ENCODE results near the gene SORCS2. TPM values are rescaled to one million over a fixed set of nuclear protein-coding genes. Genes with fewer than 3 reads are reported as not detected.

The SORCS2 gene
- total RNA-seq, 2 donors from 2014 or later, result not detected

DNA sequence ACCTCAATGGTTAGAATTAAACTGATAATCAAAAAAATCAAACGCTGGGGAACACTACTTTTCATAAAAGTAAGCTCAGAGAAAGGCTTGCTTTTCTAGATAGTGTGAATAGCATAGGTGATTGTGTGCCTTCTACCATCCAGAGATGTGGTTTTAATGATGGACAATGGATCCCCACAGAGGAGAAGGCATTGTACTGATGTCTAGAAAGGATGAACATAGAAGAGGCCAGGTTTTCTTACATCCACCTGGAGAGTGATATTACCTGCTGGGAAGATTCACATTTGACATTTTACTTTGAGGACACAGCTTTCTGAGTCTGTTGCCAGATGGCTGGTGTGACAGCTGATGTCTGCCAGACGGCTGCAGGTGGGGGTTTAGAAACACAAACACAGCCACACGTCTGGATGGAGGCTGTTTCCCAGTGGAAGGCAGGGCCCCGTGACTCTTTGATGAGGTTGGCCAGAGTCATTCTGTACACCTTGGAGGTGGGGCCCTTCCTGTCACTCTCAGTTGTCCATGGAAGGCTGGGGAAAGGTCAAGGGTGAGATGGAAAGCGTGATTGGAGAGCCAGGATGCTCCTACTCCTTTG lies 128.0 kb downstream of the SORCS2 start:
- H3K27ac Mint-ChIP-seq, result no peak overlapping the region
- no peaks in the 10 kb centered on the region for H3K4me1 Mint-ChIP-seq
- H3K36me3 Mint-ChIP-seq (ENCODE audit: low read depth), result peaks cover 4% of the 10 kb centered on the region
- no peaks in the 10 kb centered on the region for H3K9me3 ChIP-seq (ENCODE audit: control insufficient read depth, low read length, poor library complexity, severe bottlenecking)
- H3K4me3 Mint-ChIP-seq, result no peak overlapping the region
- ATAC-seq (no peak), DNase-seq (no peak)
- H3K27me3 Mint-ChIP-seq, result peaks cover 16% of the 10 kb centered on the region

DNA sequence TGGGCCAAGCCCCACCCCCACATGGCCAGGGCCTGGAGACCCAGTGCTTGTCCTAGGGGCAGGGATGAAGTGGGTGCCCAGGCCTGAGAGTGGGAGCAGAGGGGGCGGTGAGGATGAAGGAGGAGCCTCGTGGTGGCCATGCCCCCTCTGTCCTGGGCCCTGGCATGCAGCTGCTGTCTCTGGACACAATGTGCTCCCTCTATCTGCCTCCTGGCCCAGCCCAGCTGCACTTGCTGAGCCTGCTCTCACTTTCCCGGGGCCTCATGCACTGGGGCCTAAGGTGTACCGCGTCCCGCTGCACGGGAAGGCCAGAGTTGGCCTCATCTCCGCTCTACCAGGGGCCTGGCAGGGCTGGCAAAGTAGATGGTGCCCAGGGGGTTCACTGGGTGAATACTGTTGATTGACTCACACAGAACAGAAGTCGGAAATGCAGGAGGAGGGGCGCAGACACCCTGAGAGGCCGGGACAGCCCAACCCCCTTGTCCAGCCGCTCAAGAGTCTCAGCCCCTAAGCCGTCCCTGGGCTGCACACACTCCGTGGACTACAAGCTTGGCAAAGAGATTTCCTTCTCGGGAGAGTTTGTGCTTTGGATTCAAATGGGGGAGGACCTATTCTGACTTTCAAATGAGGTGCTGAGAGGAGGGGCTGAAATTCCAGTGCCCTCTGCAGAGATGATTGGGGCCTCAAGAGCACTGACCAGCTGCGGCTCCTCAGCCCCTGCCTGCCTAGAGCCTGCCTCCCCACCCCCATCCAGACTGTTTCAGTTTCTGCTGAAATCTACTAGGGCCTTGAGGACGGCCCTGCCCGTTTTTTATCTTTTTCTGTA lies 130.0 kb downstream of the SORCS2 start:
- Mint-ChIP-seq H3K36me3 (ENCODE audit: low read depth) (no peaks in the 10 kb centered on the region), H3K4me1 (peaks cover 2% of the 10 kb centered on the region), H3K27me3 (peaks cover 30% of the 10 kb centered on the region), H3K4me3 (no peak overlapping the region), H3K27ac (no peak overlapping the region)
- DNase-seq (no peak), ATAC-seq (no peak)
- no peaks in the 10 kb centered on the region for H3K9me3 ChIP-seq (ENCODE audit: control insufficient read depth, low read length, poor library complexity, severe bottlenecking)

DNA sequence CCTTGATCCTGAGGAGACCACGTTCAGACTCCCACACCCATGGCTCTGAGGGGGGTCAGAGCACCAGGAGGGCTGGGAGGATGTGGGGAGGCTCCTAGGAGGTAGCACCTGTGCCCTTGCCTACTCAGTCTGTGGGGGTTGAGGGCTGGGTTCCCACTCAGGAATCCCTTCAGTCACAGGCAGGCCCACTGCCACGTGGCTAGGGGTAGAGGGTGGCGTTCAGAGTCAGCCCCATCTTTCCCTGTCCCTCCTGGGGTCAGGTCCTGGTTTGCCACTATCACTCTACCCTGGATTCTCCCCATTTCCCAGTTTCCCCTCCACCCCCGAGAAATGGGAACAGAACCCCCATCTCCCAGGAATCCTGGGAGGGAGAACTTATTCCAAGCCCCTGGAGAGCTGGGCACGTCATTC lies 131.1 kb downstream of the SORCS2 start:
- peaks cover 2% of the 10 kb centered on the region for H3K4me1 Mint-ChIP-seq
- peaks cover 32% of the 10 kb centered on the region for H3K27me3 Mint-ChIP-seq
- H3K4me3 Mint-ChIP-seq, result no peak overlapping the region
- no peak for ATAC-seq
- no peaks in the 10 kb centered on the region for H3K36me3 Mint-ChIP-seq (ENCODE audit: low read depth)
- no peak overlapping the region for H3K27ac Mint-ChIP-seq
- DNase-seq, result no peak
- H3K9me3 ChIP-seq (ENCODE audit: control insufficient read depth, low read length, poor library complexity, severe bottlenecking), result no peaks in the 10 kb centered on the region

DNA sequence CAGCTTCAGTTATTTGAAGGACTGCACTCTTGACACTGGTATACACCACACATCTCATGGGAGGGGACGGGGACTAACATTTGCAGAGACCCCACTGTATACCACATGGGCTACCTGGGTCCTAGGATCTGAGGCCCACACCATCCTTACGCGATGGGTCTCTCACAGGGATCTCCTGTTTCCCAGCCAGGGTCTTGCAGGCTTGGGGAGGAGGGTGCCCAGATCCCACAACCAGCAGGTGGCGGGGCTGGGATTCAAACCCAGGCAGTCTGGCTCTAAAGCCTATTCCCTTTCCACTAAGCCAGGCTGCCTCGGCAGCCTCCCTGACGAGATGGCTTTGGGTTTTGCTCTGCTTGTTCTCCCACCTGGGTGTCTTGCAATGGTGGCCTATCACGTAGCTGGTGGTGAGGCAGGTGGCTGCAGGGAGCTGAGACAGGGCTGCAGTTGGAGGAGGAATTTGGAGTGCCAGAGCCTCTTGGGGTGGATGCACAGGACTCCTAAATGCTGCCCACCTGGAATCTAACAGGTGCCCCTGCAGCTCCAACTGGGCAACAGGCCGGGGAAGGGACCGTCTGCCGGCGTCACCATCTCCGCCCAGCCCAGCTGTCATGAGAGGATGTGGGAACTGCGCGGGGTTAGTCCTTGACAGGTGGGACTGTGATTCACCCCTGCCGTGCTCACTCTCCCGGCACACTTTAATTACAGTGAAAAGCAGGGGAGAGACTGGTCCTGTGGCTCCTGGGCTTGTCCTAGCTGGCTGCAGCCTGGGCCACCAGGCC lies 131.7 kb downstream of the SORCS2 start:
- H3K9me3 ChIP-seq (ENCODE audit: control insufficient read depth, low read length, poor library complexity, severe bottlenecking), result no peaks in the 10 kb centered on the region
- ATAC-seq (no peak), DNase-seq (no peak)
- Mint-ChIP-seq H3K27ac (no peak overlapping the region), H3K4me1 (peaks cover 2% of the 10 kb centered on the region), H3K4me3 (no peak overlapping the region), H3K27me3 (peaks cover 36% of the 10 kb centered on the region), H3K36me3 (ENCODE audit: low read depth) (no peaks in the 10 kb centered on the region)

- ATAC-seq (no peak), DNase-seq (no peak)
- Mint-ChIP-seq H3K4me3 (no peak overlapping the region), H3K36me3 (ENCODE audit: low read depth) (no peaks in the 10 kb centered on the region), H3K27me3 (peaks cover 36% of the 10 kb centered on the region), H3K27ac (no peak overlapping the region), H3K4me1 (peaks cover 2% of the 10 kb centered on the region)
- no peaks in the 10 kb centered on the region for H3K9me3 ChIP-seq (ENCODE audit: control insufficient read depth, low read length, poor library complexity, severe bottlenecking)
Observed at GRCh38 chr4:7324651-7325121, 132.3 kb downstream of the SORCS2 start.

DNA sequence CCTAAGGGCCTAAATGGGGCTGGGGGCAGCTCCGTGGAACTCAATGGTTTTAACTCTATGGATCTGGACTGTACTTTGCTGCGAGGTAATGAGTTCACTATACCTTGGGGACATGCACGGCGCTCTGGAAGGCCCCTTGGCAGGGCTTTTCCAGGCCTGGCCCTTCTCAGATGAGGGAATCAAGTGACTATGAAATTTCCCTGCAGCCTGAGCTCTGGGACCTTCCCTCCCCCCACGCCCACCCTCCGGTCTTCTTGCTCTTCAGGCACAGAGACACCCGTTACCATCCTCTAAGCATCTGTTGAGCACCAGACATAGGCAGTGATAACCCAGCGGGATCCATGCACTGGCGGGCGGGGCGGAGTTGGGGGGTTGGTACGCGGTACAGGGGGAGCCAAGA lies 133.2 kb downstream of the SORCS2 start:
- Mint-ChIP-seq H3K4me3 (no peak overlapping the region), H3K27me3 (peaks cover 36% of the 10 kb centered on the region), H3K36me3 (ENCODE audit: low read depth) (no peaks in the 10 kb centered on the region), H3K4me1 (peaks cover 2% of the 10 kb centered on the region), H3K27ac (no peak overlapping the region)
- H3K9me3 ChIP-seq (ENCODE audit: control insufficient read depth, low read length, poor library complexity, severe bottlenecking), result no peaks in the 10 kb centered on the region
- DNase-seq (no peak), ATAC-seq (no peak)

DNA sequence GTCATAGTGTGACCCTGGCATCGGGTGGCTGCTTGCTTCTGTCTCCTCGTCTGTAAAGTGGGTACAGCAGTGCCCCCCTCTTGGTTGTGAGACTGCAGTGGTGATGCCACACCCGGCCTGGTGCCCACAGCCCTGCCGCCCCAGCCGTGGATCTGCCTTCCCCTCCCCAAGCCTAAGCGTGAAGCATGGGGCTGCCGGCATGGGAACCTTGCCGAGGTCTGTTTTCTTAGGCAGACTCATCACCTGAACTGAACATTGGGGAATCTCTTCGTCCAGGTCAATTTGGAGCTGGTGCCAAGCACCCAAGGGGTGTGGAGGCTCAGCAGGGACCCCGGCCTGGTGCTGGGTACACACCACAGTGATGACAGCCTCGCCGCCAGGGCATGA lies 134.0 kb downstream of the SORCS2 start:
- H3K27me3 Mint-ChIP-seq, result peaks cover 40% of the 10 kb centered on the region
- DNase-seq (no peak), ATAC-seq (no peak)
- peaks cover 4% of the 10 kb centered on the region for H3K4me1 Mint-ChIP-seq
- no peak overlapping the region for H3K27ac Mint-ChIP-seq
- no peak overlapping the region for H3K4me3 Mint-ChIP-seq
- H3K9me3 ChIP-seq (ENCODE audit: control insufficient read depth, low read length, poor library complexity, severe bottlenecking), result no peaks in the 10 kb centered on the region
- H3K36me3 Mint-ChIP-seq (ENCODE audit: low read depth), result no peaks in the 10 kb centered on the region

DNA sequence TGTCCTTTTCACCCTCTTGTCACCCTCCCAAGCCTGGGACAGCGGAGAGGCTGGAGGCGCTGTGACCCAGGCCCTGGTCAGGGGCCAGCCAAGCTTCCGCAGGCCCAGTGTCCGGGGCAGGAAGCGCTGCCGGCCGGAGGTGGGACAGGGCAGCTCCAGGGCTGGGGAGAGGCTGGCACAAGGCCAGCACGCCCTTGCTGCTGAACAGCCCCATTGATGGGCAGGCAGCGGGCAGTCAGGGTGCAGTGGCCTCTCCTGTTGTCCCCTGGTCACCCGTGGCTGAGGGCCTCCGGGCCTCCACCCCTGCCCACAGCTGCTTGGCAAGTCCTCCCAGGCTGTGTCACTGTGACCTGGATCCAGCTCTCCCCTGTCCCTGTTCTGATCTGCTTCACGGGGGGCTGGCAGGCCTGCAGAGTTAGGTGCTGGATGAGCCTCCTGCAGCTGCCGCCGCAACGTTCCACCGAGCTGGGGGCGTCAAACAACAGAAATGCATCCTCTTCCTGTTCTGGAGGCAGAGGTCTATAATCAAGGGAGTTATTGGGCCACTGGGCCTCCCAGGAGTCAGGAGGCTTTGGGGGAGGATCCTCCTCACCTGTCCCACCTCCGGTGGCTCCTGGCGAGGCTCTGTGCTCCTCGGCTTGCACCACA lies 134.5 kb downstream of the SORCS2 start:
- Mint-ChIP-seq H3K27me3 (peaks cover 45% of the 10 kb centered on the region), H3K4me1 (peaks cover 4% of the 10 kb centered on the region), H3K27ac (no peak overlapping the region), H3K4me3 (no peak overlapping the region), H3K36me3 (ENCODE audit: low read depth) (no peaks in the 10 kb centered on the region)
- DNase-seq, result no peak
- no peak for ATAC-seq
- no peaks in the 10 kb centered on the region for H3K9me3 ChIP-seq (ENCODE audit: control insufficient read depth, low read length, poor library complexity, severe bottlenecking)

- no peak for ATAC-seq
- H3K4me3 Mint-ChIP-seq, result no peak overlapping the region
- H3K27me3 Mint-ChIP-seq, result peaks cover 46% of the 10 kb centered on the region
- peaks cover 4% of the 10 kb centered on the region for H3K4me1 Mint-ChIP-seq
- no peaks in the 10 kb centered on the region for H3K36me3 Mint-ChIP-seq (ENCODE audit: low read depth)
- DNase-seq, result no peak
- H3K27ac Mint-ChIP-seq, result no peak overlapping the region
- H3K9me3 ChIP-seq (ENCODE audit: control insufficient read depth, low read length, poor library complexity, severe bottlenecking), result no peaks in the 10 kb centered on the region
Observed at GRCh38 chr4:7327341-7327885, 135.1 kb downstream of the SORCS2 start.

- H3K36me3 Mint-ChIP-seq (ENCODE audit: low read depth), result no peaks in the 10 kb centered on the region
- H3K27me3 Mint-ChIP-seq, result peaks cover 46% of the 10 kb centered on the region
- no peak overlapping the region for H3K4me3 Mint-ChIP-seq
- H3K27ac Mint-ChIP-seq, result no peak overlapping the region
- peaks cover 4% of the 10 kb centered on the region for H3K4me1 Mint-ChIP-seq
- ATAC-seq (no peak), DNase-seq (no peak)
- H3K9me3 ChIP-seq (ENCODE audit: control insufficient read depth, low read length, poor library complexity, severe bottlenecking), result no peaks in the 10 kb centered on the region
Observed at GRCh38 chr4:7328162-7328912, 136.0 kb downstream of the SORCS2 start.

- H3K36me3 Mint-ChIP-seq (ENCODE audit: low read depth), result no peaks in the 10 kb centered on the region
- DNase-seq (no peak), ATAC-seq (no peak)
- H3K27ac Mint-ChIP-seq, result no peak overlapping the region
- no peaks in the 10 kb centered on the region for H3K9me3 ChIP-seq (ENCODE audit: control insufficient read depth, low read length, poor library complexity, severe bottlenecking)
- peaks cover 4% of the 10 kb centered on the region for H3K4me1 Mint-ChIP-seq
- H3K4me3 Mint-ChIP-seq, result no peak overlapping the region
- peaks cover 45% of the 10 kb centered on the region for H3K27me3 Mint-ChIP-seq
Observed at GRCh38 chr4:7328913-7329638, 136.7 kb downstream of the SORCS2 start.

Measured in T-helper 17 cell (primary cell).